ENCODE data around the gene CACNA1A.

The CACNA1A gene

GRCh38 chr19:13356686-13357280, 149.5 kb downstream of the CACNA1A start:
- no peak for DNase-seq

- DNase-seq = no peak
Measured at GRCh38 chr19:13356185-13356584, 150.1 kb downstream of the CACNA1A start.

DNA sequence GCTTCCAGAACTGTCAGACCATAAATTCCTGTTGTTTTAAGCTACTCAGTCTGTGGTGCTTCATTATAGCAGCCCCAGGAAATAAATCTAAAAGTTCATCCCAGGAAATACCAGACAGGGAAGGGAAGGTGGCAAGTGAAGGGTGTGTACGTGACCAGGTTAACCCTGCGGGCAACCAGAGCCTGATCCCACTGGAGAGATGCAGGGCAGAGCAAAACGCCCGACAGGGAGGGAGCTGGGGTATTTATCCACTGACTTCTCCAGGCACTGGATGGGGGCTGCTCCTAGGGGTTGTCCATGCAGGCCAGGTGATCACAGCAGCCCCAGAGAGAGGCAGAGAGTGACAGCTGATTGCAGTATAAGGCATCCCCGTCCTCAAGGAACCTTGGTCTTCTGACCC, 150.9 kb downstream of the CACNA1A start:
- no peak for DNase-seq

DNA sequence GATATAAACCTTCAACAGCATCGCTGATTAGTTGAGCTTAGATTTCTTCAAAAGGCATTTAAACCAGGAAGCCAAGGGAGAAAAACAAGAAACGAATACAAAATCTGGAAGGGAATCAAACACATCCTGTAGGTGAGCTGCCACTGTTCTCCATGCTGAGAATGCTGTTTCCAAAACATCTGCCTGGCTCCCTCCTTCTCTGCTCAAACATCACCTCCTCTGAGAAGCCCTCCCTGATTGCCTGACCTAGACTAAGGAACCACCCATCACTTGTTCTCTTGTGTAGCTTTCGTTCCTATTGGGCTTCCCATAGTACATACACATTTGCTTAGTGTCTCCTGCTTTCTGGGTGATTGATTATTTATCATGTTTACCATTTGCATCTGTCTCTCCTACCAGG, 152.7 kb downstream of the CACNA1A start:
- DNase-seq = no peak

DNA sequence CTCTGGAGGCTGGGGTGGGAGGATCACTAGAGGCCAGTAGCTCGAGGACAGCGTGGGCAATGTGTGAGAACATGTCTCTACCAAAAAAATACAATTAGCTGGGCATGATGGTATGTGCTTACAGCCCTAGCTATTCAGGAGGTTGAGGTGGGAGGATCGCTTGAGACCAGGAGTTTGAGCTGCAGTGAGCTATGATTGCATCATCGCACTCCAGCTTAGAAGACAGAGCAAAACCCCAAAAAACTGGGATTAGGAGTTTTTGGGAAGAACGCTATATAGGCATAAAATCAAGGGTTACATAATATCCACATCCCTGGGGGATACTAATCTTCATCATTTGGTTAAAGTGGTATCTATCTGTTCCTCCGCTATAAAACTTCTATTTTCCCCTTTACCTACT, 155.5 kb downstream of the CACNA1A start:
- DNase-seq = no peak

GRCh38 chr19:13350072-13350471, 156.2 kb downstream of the CACNA1A start:
- no peak for DNase-seq

- no peak for DNase-seq
Measured at GRCh38 chr19:13347367-13347766, 158.9 kb downstream of the CACNA1A start.

GRCh38 chr19:13343514-13343913, 162.8 kb downstream of the CACNA1A start:
- no peak for DNase-seq

GRCh38 chr19:13342672-13343071, 163.6 kb downstream of the CACNA1A start:
- no peak for DNase-seq

DNA sequence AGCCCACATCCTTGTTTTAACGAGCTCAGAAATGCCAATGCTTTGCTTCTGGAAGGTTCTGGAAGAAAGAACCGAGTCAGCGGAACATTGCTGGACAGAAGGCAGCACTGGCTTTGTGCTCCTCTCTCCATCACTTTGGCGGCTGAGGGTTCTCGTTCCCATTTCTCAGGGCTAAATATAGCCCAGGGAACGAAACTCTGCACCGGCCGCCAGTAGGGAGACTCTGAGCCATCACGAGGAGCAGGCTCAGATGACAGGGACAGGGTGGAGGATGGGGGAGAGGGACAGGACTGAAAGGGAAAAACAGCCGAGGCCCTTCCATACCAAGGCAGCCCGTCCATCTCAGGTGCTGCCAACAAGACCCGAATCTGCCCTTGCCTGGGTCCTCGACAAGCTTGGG, 166.4 kb downstream of the CACNA1A start:
- no peak for DNase-seq

- DNase-seq = no peak
Measured at GRCh38 chr19:13337181-13337580, 169.1 kb downstream of the CACNA1A start.

- DNase-seq = no peak
Measured at GRCh38 chr19:13334801-13335481, 171.3 kb downstream of the CACNA1A start.

DNA sequence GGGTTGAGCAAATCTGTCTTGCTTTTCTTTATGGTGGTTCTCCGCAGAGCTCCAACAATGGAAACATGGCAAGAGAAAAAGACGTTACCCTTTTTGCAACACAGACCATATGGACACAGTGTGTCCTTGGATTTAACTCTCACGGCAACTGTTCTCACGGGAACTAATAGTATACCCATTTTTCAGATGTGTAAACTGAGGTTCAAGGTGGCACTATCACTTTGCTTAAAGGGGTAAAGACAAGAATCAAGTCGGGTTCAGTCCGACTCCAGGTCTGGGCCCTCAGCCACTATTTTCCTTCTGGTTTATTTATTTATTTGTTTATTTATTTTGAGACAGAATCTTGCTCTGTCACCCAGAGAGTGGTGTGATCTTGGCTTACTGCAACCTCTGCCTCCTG, 176.0 kb downstream of the CACNA1A start:
- DNase-seq = no peak

DNA sequence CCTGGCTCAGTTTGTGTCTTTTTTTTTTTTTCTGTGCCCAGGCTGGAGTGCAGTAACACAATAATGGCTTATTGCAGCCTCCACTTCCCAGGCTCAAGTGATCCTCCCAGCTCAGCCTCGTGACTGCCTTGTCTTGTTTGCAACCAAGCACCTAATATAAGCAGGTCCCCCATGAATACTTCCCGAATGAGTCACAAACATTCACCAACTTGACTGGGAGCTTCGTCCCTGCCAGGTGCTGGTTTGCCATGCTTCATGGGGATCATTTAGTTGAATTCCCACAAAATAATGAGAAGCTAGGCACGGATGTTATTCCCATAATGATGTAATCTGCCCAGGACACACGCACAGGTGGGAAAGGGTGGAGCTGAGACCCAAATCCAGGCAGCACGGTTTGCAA, 176.5 kb downstream of the CACNA1A start:
- no peak for DNase-seq

DNA sequence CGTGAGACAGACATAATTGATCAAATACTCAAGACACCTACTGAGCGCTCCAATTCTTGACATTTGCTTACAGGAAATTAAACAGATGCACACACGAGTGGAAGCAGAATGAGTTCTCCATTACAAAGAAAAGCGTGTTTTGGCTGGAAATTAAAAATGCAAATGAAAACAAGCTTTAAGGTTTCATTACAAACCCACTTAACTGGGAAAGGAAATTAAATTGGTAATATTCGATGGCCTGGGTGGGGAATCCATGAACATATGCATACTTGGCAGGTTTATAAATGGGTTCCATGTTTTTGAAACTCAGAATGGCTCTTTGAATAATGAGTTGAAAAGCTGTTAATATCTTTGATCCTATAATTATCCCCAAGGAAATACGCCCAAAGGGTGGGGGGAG, 178.0 kb downstream of the CACNA1A start:
- DNase-seq = no peak

GRCh38 chr19:13319526-13319925, 186.8 kb downstream of the CACNA1A start:
- DNase-seq = no peak

DNA sequence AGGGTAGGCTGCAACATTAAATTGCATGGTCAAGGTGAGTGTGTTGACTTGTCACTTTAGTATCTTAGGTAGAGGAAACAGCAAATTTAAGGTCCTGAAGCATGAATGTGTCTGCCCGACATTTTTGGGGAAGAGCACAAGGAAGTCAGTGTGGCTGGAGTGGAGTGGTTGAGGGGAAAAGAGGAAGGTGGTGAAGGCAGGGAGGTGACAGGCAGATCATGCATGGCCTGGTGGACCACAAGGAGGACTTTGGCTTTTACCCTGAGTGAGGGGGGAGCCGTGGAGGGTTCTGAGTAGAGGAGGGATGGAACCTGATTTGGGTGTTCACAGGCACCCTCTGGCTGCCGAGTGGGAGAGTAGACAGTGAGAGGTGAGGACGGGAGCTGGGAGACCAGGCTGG, 188.1 kb downstream of the CACNA1A start:
- DNase-seq = no peak

DNA sequence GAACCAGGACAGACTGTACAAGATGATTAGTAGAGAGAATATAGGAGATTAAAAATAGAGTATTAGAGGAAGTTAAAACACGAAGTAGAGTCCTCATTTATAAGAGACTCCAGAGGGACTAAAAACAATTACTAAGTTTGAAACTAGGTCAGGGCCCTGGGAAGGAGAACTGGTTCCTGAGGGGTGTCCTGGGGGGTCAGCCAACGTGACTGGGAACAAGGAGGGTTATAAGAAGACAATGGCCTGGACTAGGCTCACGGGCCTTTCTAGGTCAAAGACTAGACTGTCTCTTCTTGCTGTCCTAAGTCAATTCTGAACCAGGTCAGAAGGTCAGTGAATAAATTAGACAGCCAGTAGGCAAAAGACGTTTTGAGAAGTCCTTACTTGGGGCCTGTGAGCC, 190.8 kb downstream of the CACNA1A start:
- DNase-seq = no peak

GRCh38 chr19:13314761-13315160, 191.5 kb downstream of the CACNA1A start:
- no peak for DNase-seq

GRCh38 chr19:13313875-13314274, 192.4 kb downstream of the CACNA1A start:
- DNase-seq = no peak

- no peak for DNase-seq
Measured at GRCh38 chr19:13309864-13310263, 196.4 kb downstream of the CACNA1A start.

GRCh38 chr19:13303381-13304129, 202.7 kb downstream of the CACNA1A start:
- no peak for DNase-seq

DNA sequence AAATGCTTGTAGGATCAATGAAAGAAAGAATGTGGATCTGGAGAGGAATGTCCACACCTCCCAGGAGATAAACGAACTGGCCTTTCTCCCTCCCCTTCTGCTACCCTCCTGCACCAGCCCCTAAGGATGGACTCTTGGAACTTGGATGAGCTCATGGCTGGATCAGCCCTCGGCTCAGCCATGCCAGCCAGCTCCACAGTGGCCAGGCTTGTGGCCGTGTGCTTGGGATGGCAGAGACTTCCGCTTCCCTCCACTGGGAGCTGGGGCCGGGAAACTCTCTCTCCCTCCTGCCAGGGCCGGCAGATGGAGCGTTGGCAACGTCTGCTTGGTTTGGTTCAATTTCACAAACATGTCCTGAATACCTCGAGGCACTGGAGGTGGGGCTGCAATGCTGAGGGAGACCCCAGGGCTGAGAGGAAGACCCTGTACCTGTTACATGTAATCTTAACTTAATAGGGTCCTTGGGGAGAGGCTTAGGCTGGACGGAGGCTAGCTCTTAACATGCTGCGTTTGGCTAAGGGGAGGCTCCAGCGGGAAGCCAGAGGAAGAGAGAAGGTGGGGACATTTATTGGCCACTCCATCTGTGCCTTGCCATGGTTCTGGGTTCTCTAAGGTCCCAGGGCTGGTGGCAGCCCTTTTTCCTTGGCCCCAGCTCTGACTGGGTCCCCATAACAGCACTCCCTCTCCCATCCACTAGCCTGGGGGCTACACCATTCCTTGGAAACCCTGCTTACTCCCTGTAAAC, 203.6 kb downstream of the CACNA1A start:
- DNase-seq = no peak

All from inflammatory macrophage treated with lipopolysaccharide for 4 hours (primary cell).